ENCODE results near the gene AFF3.
"Not testable (repeated sequence)": the region's sequence is repeated elsewhere in the genome, so short reads cannot be mapped to it uniquely, and the experiment has no call there.

Gene AFF3

DNA sequence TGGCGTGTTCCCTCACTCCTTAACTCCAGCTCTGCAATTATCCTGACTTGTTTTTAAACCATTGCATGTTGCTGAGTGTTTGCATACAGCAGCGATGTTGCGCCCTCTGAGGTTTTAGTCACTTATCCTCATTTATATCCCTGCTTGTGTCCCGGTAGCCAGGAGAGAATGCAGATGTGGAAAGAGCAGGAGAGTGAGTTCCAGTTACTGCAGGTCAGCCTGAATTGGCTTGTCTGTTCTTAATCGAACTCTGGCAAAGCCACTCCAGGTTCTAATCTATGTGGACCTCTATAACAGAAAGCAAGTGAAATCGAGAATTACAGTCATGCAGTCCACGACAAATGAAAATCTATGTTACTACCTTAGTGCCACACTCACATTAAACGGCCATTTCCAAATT, 357.4 kb downstream of the AFF3 start:
- no peak for DNase-seq (ENCODE audit: low read depth)

DNA sequence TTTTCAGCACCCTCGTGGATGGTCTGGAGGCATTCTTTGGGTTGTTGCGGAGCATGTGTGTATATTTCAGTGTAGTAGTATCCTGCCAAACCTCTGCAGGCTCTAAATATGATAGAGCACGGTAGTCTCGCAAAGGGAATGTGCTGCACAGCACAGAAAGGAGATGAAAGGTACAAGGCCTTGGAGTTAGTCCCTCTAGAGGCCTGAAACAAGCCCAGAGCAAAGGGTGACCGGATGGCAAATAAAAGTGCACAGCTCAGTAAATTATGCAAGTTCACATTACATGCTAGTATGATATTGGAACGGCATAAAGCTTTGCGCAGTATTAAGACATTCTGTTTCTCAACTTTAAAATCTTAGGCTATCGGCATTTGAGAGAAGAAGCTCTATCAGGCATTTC, 358.1 kb downstream of the AFF3 start:
- no peak for DNase-seq (ENCODE audit: low read depth)

DNA sequence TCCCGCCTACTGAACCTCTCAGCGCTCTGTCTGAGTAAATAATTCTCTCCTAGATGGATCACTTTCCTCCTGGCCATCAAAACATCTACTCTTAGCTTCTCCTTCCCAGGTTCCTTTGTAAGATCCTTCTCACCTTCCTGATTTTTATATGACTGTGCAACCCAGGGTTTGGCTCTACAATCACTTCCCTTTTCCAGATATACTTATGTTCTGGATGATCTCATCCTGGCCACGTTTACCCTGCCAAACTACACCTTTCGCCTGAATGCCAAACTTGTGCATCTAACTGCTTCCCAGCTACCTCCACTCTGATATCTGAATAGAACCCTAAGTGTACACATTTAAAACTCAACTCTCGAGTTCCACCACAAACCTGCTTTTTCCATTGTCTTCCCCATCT, 362.1 kb downstream of the AFF3 start:
- no peak for DNase-seq (ENCODE audit: low read depth)

DNA sequence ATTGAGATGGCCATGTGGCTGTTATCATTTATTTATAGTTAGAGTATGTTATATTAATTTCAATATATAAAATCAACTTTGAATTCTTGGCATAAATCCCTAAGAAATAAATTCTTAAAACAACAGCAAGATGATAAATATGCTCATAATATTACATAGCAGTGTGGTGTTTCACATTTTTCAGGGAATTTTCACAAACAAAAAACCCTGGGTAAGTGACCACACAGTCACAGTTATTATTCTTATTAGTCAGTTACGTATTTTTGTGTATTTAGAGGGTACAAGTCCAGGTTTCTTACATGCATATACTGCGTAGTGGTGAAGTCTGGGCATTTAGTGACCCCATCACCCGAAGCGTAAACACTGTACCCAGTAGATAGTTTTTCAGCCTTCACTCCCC, 363.1 kb downstream of the AFF3 start:
- no peak for DNase-seq (ENCODE audit: low read depth)

DNA sequence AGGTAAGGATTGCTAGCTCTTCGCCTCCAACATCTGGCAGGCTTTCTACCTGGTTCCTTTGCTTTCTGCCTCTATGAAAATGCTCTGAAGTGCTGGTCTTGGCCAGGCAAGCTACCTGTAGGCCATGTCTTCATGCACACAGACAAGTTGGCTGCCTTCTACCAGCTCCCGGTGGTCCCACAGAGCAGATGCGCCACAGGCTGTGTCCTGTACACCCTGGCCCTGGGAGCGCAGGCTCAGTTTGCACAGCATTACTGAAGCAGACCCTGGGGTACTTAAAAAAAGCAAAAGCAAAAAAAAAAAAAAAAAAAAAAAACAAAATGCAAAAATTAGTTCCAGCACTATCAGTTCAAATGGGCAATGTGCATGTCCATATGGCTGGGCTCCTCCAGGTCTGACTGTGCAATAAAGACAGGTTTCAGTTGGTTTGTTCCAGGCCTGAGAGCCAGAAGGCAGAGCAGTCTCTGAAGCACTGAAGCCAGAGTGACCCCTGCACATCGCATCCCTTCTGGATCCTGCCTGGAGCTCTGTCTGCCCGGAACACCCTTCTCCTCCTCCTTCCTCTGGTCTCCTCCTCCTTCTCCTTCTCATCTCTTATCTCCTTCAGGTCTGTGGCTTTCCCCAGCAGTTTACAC, 364.6 kb downstream of the AFF3 start:
- DNase-seq (ENCODE audit: low read depth): no peak

DNA sequence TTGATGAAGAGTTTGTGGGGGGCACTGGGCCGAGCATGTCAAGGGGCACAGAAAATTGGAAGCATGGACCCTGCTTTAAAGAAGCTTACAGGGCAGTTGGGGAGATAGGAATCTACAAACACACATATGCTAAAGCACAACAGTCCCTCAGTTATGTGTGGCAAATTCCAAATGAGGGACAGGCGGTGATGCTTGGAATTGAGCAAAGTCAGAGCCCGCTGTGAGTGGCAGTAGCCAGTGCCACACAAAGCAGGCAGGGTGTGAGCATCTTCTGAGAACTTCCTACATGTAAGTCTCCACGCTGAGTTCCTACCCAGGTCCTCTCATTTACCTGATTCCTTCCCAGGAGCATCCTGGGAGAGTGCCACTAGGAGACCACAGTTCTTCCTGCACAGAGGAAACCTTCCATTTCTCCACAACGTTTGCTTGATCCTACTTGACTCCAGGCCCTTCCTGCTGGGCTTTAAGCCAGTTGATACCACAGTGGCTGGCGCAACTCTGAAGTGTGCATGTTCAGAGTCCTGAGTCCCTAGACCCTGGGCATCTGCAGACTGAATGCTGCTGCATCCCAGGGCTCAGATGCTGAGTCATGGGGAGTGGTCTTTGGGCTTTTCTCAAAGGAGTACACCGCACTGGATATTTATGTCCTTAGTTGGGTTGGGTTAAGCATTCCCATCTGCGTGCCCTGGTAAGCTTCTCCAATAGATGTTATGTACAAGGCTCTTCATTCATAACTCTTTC, 365.3 kb downstream of the AFF3 start:
- peak; percentile 40 for DNase-seq (ENCODE audit: low read depth)

DNA sequence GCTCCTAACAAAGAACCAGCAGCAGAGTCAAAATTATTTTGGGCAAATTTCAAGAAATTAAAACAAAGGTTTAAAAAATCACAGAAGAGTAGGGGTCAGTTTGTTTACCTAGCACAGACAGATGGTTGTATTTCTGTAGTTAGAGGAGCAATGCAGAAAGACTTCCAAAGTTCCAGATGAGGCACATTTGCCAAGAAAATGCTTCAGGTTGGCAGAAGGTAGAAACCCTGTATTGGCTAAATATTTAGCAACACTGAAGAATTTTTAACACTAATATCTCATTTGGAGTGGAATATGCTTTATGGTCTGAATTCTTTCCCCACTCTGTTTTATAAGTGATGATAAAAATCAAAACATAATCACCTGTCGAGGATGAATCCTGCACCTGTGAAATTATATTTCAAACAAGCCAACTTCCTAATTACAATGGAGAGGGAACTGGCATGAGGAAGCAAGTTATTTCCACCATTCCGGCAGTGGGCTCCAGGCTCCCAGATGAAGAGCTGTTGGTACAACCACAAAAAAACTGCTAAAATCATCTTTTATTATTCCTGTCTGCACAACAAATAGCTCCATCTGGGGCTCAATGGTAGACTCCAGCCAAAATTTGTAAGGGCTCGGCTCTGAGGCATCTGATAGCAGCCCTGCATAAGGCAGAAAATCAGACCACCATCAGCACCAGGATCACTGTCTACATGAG, 366.0 kb downstream of the AFF3 start:
- DNase-seq (ENCODE audit: low read depth): no peak

DNA sequence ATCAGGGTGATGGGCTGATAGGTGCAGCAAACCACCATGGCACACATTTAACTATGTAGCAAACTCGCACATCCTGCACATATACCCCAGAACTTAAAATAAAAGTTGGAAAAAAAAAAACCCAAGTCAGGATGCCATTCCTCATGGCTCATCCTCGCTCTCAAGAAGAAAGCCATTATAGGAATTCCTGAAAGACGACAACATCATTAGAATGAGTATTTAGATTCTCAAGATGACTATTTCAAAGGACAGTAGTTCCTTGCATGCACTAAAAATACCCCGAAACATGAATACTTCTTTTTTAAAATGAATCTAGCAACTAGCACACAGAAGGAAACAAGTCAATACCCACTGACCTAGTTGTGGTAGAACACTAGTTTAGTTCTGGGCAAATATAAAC, 366.8 kb downstream of the AFF3 start:
- DNase-seq (ENCODE audit: low read depth): peak; percentile 76

DNA sequence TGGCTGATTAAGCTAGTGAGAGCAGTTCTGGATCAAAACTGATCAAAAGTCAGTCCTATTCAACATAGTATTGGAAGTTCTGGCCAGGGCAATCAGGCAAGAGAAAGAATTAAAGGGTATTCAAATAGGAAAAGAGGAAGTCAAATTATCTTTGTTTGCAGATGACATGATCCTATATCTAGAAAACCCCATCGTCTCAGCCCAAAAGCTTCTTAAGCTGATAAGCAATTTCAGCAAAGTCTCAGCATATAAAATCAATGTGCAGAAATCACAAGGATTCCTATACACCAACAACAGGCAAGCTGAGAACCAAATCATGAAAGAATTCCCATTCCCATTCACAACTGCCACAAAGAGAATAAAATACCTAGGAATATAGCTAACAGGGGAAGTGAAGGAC, 368.7 kb downstream of the AFF3 start:
- not testable (repeated sequence) for DNase-seq (ENCODE audit: low read depth)

DNA sequence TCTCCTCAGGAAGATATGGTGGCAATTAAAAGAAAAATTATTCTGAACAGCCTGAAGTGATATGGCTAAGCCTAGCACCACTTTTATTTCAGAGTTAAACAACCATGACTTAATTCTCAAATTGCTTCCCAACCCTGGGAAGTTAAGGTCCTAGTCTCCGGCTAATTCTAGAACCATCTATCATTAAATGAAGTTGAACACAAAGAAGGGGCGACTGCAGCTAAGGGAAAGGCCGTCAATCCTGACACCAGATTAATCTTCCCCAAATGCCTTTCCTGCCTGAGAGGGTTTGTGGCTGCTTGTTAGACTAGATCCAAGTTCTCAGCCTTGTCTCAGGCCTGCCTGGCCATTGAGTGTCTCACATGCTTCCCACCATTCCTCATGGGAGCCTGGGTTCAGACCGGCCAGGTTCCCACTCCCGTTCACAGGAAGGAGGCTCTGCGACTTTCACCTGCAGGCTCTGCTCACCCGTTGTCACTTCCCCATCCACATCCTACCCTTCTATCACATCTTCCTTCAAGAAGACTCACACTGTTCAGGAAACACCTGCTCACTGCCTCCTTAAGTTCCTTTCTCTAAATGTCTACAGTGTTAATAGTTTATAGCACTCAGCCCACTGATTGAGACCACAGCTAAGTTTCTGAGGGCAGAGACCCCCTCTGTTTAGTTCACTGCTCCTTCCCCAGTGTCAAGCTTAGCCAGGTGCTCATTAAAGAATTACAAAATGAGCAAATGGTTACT, 369.6 kb downstream of the AFF3 start:
- no peak for DNase-seq (ENCODE audit: low read depth)

DNA sequence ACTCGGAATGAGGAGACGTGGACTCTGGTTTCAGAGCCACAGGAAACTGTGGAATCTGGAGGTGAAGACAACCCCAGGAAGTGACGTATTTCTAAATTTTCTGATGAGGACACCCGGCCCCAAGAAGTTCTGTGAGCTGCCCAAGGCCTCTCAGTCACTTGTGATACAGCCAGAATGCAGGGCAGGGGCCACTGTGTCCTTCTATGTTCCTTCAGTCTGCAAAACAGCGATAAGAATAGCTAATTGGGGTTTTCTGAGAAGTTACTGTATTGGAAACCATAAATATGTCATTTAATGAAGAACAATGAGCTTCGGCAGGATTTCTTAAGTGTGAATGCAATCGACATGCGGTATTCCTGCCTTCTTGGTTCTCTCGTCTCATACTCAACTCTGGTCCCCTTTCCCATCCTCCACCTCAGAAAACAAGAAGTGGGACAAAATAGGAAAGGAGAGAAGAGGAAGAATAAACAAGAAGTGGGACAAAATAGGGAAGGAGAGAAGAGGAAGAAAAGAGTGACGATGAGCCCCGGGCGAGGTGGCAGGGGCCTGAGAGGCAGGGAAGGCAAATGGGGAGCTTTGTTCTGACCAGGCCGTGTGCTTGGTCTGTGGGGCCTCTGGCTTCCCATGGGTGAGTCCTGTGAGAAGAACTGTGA, 370.6 kb downstream of the AFF3 start:
- no peak for DNase-seq (ENCODE audit: low read depth)

DNA sequence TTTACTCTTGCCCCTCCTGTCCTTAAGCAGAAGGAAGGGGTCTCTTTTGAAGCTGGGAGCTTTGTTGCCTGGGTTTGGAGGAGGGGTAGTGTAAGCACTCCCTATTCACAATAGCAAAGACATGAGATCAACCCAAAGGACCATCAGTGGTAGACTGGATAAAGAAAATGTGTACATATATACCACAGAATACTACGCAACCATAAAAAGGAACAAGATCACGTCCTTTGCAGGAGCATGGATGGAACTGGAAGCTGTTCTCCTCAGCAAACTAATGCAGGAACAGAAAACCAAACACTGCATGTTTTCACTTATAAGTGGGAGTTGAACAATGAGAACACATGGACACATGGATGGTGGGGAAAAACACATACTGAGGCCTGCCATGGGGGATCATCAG, 371.5 kb downstream of the AFF3 start:
- DNase-seq (ENCODE audit: low read depth): no peak

DNA sequence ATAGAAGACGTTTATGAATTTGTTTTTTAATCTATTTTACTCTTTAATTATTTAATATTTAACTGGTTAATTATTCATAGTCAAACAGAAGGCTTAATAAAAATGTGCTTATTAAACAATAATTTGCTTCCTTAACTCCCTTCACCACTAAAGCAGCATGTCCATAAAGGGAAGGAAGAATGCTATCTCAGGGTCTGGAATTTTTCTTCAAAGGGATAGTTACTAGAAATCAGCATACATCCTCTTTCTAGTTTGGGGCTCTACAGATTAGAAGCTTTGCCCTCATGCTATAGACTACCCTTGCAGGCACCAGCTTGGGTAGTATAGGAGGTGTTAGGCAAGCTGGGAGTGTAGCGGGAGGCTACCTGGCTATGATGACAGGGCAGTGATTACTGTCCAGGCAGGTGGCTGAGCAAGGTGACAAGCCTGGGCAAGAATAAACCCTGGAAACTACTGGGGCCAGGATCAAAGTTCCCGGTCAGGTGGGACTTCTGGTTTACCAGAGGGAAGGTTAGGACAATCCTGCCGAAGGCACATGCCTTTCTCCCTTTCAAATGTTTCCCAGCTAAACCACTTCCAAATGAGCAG, 376.6 kb downstream of the AFF3 start:
- DNase-seq (ENCODE audit: low read depth): no peak

DNA sequence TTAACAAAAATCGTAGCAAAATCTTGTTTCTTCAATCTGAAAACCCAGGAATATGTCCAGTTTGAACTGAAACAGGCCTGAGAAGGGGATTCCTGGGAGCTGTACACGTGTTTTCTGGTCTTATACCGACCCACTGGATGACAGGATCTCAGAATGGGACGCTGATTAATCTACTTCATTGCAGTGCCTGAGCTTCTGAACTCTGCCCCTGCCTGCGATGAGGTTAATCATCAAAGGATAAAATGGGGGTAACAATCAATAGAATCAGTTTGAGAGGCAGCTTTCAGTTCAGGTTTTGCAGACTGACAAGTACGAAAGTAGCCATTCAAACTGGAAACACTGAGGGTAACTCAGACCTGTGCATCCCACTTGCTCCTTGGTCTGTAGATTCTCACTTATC, 378.6 kb downstream of the AFF3 start:
- no peak for DNase-seq (ENCODE audit: low read depth)

DNA sequence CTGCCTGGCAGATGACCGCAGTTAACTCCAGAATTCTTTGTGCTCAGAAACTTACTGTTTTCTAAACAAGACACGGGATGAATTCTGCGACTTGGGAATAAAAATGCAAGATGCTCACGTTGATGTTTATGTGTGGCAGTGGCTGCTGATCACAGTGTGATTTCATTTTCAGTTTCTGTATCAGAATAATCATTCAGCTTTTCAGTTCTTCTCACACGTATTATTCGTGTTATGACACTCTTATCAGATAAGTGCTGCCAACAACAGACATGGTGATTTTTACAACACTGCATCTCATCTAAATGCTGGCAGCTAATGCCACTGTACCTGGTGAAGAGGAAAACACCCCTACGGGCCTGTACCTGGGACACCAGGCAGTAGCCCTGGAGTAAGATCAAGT, 379.7 kb downstream of the AFF3 start:
- DNase-seq (ENCODE audit: low read depth): no peak

DNA sequence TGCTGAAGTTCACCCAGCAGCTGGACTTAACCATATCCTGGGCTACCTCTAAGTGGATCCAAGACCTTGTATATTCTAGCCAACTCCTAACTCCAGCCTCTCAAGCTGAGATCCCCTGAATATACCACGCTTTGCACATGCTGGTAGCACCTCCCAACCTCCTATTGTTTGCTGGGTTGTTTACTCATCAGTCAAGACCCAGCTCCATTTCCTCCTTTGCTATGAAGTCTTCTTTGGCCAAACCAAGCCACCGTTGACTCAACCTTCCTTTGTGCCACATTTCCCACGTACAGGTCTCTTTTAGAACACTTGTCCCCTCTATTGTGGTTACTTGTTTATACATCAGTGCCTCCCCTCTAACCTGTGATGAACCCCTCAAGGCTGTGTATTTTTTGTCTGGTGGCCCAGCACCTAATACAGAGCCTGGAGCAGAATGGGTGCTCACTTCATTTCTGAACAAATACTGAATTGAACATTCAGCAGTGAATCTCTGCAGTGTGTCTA, 384.7 kb downstream of the AFF3 start:
- no peak for DNase-seq (ENCODE audit: low read depth)

DNA sequence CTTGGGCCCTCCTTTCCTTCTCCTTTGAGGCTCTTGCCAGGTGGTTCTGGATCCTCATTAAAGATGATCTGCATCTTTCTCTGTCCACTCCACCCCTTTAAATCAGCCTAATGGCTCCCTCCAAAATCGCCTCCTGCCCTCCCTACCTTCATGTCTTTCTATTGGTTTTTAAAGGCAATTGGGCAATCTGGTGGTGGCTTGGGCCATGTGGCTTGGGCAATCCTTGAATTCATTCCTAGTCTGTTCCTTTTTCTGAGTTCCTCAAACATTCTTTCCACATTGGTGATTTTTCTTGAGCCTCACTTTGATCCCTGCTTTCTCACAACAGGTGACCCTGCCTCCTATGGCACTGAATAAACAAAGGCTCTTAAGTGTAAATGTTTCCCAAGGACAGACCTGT, 386.3 kb downstream of the AFF3 start:
- DNase-seq (ENCODE audit: low read depth): no peak

DNA sequence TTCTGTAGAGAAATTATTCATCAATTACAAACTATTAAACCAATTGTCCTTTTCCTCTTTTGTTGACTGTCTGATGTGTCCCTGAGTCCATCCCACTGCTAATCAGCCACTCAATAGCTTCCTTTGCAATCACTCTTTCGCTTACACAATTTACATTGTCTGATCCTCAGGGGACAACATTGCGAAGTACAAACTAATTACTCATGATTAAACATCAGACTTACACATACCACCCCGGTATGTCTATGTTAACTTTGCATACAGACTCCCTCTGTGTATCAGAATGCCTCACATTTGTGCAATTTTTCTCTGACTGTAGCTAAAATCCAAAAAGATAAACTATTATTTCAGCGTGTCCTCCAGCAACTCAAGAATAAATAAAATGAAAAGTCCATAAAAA, 388.2 kb downstream of the AFF3 start:
- peak; percentile 82 for DNase-seq (ENCODE audit: low read depth)

DNA sequence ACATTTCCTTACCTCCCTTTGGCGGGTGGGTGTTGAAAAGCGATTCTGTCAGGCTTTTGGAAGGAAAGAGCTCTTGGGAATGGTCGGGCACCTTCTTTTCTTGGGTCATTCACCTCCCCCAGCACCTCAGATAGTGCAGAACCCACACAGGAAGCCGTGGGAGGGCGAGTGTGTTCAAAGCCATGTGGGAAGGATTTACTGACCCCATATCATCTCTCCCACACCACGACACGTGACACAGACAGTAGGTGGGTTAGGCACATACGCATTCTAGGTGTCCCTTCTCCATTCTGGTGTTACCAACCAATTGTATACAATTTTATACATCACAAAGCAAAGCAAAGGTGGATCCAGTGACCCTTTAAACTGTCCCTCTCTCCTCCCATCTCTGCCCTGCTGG, 388.9 kb downstream of the AFF3 start:
- no peak for DNase-seq (ENCODE audit: low read depth)

DNA sequence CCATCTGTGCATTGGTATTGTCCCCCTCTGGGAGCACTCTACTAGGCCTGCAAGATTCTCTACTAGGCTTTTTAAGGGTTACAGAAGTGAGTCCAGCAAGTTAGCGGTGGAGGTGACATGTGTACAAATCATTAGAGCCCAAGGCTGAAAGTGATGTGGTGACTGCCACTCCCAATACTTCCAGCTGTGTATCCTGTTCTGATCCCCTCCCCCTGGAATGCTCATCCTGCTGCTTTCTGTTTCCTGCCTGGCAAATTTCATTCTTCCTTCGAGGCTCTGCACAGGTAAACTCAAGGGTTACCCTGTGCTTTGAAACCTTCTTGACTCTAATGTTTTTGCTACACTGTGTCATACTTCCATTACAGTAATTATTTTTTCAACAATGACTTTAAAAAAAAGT, 394.0 kb downstream of the AFF3 start:
- no peak for DNase-seq (ENCODE audit: low read depth)

DNA sequence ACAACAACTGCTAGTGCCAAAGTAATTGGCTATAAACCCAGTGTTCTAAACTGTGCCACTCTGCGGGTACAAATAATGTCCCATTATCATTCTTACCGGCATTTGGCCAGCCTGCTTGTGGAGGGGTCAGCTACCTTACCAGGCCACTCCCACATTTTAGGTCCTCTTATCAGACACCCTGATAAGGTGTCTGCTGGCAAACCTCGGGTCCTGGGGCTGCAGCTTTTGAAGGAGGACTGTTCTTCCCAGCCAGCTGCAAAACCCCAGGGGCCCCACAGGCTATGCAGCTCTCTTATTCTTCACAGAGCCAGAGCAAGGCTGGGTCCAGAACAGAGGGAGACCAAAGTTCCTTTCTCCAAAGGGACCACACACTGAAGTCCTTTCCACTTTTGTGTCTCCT, 394.5 kb downstream of the AFF3 start:
- no peak for DNase-seq (ENCODE audit: low read depth)

DNA sequence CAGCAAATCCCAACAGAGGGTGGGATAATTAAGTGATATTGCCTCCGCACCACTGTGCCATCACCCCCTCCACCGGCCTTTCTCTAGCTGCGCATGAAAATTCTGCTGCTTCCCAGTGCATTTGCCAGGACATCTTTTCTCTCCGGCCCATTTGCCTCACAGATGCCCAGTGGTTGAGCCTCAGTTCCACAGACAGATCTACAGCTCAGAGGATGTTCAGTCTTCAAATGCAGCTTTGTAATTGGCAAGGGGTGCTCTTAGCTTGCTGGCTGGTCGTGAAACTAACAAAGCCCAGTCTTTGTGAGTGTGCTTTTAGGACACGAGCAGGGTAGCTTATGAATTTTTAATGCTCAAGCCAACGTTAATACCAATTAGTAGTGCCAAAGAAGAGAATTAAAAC, 399.2 kb downstream of the AFF3 start:
- no peak for DNase-seq (ENCODE audit: low read depth)

Measured in ELR (cell line).